Stimulated activated CD8-positive, alpha-beta memory T cell treated with anti-CD3 and anti-CD28 coated beads, Interleukin-15, amount 100 ng/mL, for 4 hours (primary cell): ENCODE data around the gene FARP2.
"Not testable (repeated sequence)": the region's sequence is repeated elsewhere in the genome, so short reads cannot be mapped to it uniquely, and the experiment has no call there.

Experiments
- DNase-seq, 2 donors: peaks; one replicate each; pipeline ENCODE4 v3.0.0-alpha.2; 2020; ENCODE audit warnings: low read depth in 2 of 2

The FARP2 gene, protein sequence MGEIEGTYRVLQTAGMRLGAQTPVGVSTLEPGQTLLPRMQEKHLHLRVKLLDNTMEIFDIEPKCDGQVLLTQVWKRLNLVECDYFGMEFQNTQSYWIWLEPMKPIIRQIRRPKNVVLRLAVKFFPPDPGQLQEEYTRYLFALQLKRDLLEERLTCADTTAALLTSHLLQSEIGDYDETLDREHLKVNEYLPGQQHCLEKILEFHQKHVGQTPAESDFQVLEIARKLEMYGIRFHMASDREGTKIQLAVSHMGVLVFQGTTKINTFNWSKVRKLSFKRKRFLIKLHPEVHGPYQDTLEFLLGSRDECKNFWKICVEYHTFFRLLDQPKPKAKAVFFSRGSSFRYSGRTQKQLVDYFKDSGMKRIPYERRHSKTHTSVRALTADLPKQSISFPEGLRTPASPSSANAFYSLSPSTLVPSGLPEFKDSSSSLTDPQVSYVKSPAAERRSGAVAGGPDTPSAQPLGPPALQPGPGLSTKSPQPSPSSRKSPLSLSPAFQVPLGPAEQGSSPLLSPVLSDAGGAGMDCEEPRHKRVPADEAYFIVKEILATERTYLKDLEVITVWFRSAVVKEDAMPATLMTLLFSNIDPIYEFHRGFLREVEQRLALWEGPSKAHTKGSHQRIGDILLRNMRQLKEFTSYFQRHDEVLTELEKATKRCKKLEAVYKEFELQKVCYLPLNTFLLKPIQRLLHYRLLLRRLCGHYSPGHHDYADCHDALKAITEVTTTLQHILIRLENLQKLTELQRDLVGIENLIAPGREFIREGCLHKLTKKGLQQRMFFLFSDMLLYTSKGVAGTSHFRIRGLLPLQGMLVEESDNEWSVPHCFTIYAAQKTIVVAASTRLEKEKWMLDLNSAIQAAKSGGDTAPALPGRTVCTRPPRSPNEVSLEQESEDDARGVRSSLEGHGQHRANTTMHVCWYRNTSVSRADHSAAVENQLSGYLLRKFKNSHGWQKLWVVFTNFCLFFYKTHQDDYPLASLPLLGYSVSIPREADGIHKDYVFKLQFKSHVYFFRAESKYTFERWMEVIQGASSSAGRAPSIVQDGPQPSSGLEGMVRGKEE

DNA sequence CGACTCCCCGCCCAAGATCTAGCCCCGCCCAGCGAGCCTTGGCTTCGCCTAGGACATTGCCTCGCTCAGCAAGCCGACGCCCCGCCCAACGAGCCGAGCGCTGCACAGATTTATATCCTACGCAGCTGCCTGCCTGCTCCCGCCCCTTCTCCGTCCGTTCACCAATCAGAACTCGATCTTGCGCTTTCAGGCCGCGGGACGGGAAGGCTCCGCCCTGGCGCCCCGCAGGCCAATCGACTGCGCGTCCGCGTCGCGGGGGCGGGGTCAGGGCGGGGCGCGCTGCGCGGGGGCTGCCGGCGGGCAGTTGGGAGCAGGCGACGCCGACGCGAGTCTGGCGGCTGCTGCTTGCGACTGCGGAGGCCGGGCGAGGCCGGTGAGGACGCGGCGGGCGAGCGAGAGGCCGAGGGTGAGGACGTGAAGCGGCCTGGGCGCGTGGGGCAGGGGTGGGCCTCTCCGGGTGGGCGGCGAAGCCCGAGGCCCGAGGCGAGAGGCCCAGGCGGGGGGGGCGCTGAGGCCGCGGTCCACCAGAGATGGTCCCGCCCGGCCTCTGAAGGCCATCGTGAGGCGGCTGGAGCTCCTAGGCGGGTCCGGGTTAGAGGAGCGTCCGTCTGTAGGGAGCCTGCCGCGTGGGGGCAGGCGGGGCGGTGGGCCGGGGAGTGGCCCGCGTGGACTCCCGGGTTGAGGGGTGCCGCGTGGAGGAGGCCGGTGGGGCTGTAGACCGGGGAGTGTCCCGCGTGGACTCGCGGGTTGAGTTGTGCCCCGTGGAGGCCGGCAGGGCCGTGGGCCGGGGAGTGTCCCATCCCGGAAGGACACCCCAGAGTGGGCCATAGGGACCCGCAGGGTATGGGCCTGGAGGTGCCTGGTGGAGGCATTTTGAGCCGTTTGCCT, at the start of gene FARP2:
Gene FARP2, plus strand, starts transcription at position 303 of the 888 bp plus-strand sequence. CDS start 16,823 bp downstream, outside the sequence.
- peak; percentile 95 to 97 for DNase-seq

DNA sequence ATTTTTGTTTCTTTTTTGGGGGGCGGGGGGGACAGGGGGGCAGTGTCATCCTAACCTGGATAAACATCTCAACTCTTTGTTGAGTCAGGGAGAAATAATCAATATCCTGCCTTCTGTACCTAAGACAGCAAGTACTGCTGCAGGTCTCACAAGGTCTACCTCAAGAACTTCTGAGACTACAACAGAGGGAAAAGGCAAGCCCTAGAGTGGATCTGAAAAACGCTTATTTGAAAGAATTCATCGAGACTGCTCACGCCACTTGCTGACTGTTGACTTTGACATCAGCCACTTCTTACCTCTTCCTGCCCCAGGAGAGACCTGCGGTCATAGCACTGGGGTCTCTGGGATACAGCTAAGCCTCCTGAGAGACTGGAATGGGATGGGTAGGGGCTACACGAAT, 49.0 kb upstream of the FARP2 start:
- no peak for DNase-seq

GRCh38 chr2:241308267-241308666, 47.8 kb upstream of the FARP2 start:
- no peak for DNase-seq

- DNase-seq = no peak
Observed at GRCh38 chr2:241308832-241309500, 47.1 kb upstream of the FARP2 start.

DNA sequence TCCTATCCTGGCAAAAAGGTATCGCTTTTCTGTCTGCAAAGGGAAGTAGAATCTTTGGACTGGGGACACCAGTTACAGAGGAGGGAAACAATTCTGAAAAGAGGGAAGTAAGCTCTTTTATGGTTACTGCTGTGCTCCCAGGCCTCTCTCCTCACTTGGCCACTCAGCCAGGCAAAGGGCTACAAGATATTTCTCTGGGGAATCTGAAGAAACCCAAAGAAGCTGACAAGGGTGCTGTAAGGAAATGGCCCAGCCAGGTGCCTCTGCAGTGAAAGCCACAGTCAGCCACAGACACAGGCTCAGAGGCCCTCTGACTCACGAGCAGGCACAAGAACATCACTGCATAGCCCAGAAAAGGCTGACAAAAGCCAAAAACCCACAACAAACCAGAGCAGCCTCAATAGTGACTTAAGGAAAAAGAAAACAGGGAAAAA, 46.4 kb upstream of the FARP2 start:
- DNase-seq = peak; percentile 34 to 60

GRCh38 chr2:241310917-241311566, 45.0 kb upstream of the FARP2 start:
- no peak for DNase-seq

GRCh38 chr2:241312082-241312481, 44.0 kb upstream of the FARP2 start:
- no peak for DNase-seq

GRCh38 chr2:241313543-241314095, 42.5 kb upstream of the FARP2 start:
- no peak for DNase-seq

DNA sequence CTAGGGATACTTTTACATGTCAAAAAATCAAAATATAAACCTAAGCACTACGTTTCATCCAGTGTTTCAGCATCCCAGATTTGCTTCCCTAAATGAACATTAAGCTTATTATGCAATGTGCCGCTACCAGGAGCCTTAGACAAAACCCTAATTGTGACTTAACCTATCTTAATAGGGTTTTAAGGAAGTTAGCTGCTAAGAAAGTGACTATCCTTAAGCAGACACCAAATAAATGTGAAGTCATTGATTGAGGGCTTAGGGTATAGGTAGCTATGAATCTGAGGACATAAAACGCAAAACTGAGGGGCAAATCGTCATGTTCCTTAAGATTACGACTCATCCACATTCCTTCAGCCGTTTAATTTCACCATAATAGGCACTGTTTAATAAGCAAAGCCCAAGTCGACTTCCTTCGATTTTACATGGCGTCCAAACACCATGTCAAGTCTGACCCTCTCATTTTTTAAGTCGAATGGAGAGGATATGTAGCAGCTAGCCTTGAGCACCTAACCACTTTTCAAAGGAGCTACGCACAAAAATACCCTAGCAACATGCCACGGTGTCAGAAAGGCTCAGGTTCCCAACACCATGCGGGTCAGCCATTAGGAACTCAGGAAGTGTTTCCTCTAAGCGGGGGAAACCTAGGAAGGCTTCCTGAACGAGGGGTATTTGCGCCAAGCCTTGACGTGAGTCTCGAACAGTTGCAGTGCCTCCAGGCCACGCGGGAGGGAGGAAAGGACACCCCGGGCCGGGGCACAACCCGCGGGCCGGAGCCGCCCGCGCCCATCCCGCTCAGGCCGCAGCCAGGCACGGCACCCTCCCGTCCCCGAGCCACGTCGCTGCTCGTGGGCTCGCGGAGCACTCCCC, 41.6 kb upstream of the FARP2 start:
- DNase-seq = no peak

GRCh38 chr2:241315093-241315878, 40.8 kb upstream of the FARP2 start, which contains the start of gene HDLBP:
Gene HDLBP (minus strand): TSS chr2:241315672. CDS start chr2:241266869, 48,803 bp downstream.
- DNase-seq = peak; percentile 100

DNA sequence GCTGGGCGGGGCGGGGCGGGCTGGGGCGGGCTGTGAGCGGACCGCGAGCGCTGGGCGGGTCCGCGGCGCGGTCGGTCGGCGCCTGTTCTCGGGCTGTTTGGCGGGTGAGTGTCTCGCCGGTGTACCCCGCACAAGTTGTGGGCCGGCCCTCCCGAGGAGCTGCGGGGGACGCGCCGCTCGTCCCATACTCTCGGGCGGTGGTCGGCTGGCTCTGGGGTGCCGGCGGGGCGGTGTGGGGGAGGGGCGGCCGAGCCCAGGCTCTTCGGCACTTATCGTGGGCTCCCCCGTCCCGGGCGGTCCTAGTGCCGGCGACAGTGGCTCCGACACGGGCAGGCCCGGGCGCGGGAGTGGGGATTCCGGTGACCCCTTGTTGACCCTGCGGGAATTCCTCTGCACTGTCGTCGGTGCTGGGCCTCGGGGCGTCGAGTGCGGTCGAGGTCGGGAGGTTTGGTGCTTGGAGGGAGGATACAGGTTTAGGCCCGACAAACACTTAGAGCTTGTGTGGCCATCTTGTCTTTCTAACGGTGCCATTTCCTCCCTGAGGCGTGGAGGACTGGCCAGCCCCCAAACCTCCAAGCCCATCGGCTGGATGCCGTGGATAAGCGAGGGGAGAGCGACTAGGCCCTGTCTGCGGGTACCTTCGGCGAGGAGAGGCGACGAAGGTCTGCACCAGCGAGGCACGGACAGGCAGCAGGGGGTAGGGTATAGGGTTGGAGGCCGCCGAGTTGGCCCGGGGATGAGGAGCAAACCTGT, 40.0 kb upstream of the FARP2 start, which contains the start of gene SEPTIN2:
Gene SEPTIN2, plus strand, starts transcription at position 47 of the 753 bp plus-strand sequence. CDS start 8,308 bp downstream, outside the sequence.
- peak in 1 of 2 donors; percentile 59 for DNase-seq

GRCh38 chr2:241316825-241317224, 39.3 kb upstream of the FARP2 start:
- DNase-seq = no peak

- no peak for DNase-seq
Observed at GRCh38 chr2:241317391-241317790, 38.7 kb upstream of the FARP2 start.

- DNase-seq = not testable (repeated sequence)
Observed at GRCh38 chr2:241318830-241319229, 37.3 kb upstream of the FARP2 start.

DNA sequence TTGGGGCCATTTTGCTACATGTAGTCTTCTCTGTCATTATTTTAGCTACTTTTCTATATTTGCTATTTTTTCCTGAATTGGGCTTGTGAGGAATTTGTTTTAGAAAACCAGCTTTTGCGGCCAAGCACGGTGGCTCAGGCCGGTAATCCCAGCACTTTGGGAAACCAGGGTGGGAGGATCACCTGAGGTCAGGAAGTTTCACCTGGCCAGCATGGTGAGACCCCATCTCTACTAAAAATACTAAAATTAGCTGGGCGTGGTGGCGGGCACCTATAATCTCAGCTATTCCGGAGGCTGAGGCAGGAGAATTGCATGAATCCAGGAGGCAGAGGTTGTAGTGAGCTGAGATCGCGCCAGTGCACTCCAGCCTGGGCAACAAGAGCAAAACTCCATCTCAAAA, 35.7 kb upstream of the FARP2 start:
- DNase-seq = no peak

DNA sequence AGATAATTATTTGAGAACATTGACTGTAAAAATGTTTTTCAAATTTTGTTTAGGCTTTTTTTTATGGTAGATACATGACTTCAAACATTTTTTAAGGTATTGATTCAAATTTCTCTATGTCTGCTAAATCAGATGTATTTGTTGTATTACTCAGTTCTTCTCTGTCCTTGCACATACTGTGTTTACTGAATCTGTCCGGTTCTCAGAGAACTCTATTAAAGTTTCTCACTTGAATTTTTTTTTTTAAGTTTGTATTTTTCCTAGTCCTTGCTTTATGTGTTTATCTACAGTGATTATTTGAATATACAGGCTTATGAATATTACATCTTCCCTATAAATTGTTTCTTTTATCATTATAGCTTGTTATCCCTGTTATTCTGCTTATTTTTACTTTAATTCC, 35.1 kb upstream of the FARP2 start:
- no peak for DNase-seq

- DNase-seq = no peak
Observed at GRCh38 chr2:241321886-241322285, 34.2 kb upstream of the FARP2 start.
